ENCODE data around the gene TLE5.

DNA sequence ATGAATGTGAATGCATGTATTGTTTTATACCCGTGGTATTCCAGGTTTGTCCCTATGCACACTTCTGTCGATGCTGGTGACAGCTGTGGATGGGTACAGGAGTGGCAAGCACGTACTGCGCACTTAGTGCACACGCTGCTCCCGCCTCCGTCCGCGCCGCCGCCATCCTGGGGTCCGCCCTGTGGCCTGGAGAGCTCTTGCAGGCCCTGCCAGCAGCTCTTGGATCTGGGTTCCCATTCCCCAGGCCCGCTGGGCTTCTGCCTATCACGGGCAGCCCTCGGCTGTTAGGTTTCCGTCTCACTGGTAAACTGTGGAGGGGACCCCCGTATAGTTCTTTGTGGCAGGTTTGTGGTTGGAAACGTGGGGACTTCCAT, 35.8 kb upstream of the TLE5 start:
- TF ChIP-seq, protein P1, sequence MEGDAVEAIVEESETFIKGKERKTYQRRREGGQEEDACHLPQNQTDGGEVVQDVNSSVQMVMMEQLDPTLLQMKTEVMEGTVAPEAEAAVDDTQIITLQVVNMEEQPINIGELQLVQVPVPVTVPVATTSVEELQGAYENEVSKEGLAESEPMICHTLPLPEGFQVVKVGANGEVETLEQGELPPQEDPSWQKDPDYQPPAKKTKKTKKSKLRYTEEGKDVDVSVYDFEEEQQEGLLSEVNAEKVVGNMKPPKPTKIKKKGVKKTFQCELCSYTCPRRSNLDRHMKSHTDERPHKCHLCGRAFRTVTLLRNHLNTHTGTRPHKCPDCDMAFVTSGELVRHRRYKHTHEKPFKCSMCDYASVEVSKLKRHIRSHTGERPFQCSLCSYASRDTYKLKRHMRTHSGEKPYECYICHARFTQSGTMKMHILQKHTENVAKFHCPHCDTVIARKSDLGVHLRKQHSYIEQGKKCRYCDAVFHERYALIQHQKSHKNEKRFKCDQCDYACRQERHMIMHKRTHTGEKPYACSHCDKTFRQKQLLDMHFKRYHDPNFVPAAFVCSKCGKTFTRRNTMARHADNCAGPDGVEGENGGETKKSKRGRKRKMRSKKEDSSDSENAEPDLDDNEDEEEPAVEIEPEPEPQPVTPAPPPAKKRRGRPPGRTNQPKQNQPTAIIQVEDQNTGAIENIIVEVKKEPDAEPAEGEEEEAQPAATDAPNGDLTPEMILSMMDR (optimal IDR thresholded peaks at IDR 0.05 in 1 of 3, IDR thresholded peaks at IDR 0.05 in 1 of 3, conservative IDR thresholded peaks at IDR 0.05 in 1 of 3; ENCODE audit: extremely low read depth in 1 of 3, insufficient read depth in 2 of 3, low read length in 3 of 3): peak in 1 of 3 experiments; percentile 33
- TF ChIP-seq EZH2 (IDR thresholded peaks at IDR 0.05; ENCODE audit: low read length): no peak

All from keratinocyte (primary cell).